ENCODE data around the gene XRCC1.
A peak's percentile ranks its signal among the peaks of the same experiment; 100 is the strongest.

Gene XRCC1

GRCh38 chr19:43594081-43594697 is 18.9 kb upstream of the XRCC1 start:
- Histone ChIP-seq H3K4me3 (replicated peaks; ENCODE audit: insufficient read depth, low read length) (peak overlapping the region; percentile 77), H3K27me3 (ENCODE audit: insufficient read depth, poor library complexity, severe bottlenecking) (no peaks in the 10 kb centered on the region), H3K27ac (replicated peaks) (no peak overlapping the region)
- DNase-seq (ENCODE audit: low read depth in 1 of 2, low spot score in 1 of 2) = no peak
- TF ChIP-seq GABPA (IDR thresholded peaks at IDR 0.05; ENCODE audit: low read depth) = no peak
- TF ChIP-seq, protein P1, sequence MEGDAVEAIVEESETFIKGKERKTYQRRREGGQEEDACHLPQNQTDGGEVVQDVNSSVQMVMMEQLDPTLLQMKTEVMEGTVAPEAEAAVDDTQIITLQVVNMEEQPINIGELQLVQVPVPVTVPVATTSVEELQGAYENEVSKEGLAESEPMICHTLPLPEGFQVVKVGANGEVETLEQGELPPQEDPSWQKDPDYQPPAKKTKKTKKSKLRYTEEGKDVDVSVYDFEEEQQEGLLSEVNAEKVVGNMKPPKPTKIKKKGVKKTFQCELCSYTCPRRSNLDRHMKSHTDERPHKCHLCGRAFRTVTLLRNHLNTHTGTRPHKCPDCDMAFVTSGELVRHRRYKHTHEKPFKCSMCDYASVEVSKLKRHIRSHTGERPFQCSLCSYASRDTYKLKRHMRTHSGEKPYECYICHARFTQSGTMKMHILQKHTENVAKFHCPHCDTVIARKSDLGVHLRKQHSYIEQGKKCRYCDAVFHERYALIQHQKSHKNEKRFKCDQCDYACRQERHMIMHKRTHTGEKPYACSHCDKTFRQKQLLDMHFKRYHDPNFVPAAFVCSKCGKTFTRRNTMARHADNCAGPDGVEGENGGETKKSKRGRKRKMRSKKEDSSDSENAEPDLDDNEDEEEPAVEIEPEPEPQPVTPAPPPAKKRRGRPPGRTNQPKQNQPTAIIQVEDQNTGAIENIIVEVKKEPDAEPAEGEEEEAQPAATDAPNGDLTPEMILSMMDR (IDR thresholded peaks at IDR 0.05; ENCODE audit: insufficient read depth, low read length) = no peak
- TF ChIP-seq SPI1 (IDR thresholded peaks at IDR 0.05; ENCODE audit: borderline replicate concordance, low read depth) = no peak
- TF ChIP-seq REST (IDR thresholded peaks at IDR 0.05; ENCODE audit: insufficient replicate concordance, low read depth) = no peak
- TF ChIP-seq POLR2AphosphoS5 (IDR thresholded peaks at IDR 0.05; ENCODE audit: low read depth) = no peak

GRCh38 chr19:43592800-43593350 is 17.5 kb upstream of the XRCC1 start:
- H3K27ac ChIP-seq (replicated peaks) = no peak overlapping the region
- TF ChIP-seq POLR2AphosphoS5 (IDR thresholded peaks at IDR 0.05; ENCODE audit: low read depth) (no peak), REST (IDR thresholded peaks at IDR 0.05; ENCODE audit: insufficient replicate concordance, low read depth) (no peak), SPI1 (IDR thresholded peaks at IDR 0.05; ENCODE audit: borderline replicate concordance, low read depth) (no peak), GABPA (IDR thresholded peaks at IDR 0.05; ENCODE audit: low read depth) (no peak)
- TF ChIP-seq, protein P1 (IDR thresholded peaks at IDR 0.05; ENCODE audit: insufficient read depth, low read length) = no peak
- DNase-seq (ENCODE audit: low read depth in 1 of 2, low spot score in 1 of 2) = no peak
- H3K27me3 ChIP-seq (ENCODE audit: insufficient read depth, poor library complexity, severe bottlenecking) = no peaks in the 10 kb centered on the region
- no peak overlapping the region for H3K4me3 ChIP-seq (replicated peaks; ENCODE audit: insufficient read depth, low read length)

DNA sequence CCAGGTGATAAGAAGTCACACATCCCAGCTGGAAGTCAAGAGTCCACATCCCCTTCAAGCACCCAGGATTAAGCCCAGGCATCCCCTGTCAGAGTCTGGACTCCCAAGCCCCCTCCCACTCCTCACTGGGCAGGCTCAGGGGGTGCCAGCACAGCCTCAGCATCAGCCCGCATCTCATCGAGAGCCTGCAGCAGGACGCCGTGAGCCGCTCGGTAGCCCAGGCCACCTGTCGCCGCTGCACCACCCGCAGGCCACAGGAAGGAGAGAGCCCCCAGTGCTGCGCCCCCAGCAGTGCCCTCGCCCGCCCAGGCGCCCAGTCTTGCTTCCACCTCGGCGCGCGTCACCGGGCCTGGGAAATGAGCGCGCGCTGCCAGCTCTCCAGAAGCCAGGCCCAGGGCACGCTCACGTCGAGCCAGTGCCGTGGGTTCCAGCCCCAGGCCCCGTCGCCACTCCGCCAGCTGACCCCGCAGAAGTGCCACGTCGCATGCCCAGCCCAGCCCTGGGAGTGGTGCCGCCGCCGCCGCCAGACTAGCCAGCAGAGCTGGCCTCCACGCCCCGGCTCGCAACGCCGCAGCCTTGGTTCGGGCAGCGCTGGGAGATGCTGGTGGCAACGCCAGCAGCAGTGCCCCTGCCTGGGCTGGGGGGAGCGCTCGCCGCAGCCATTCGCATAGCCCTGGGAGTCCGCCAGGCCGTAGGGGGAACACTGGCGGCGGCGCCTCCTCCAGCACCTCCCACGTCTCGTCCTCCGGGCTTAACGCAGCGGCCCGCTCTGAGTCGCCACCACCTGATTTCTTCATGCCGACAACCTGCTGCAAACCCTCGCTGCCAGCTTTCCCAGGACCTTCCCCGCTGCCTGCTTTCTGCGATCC is 16.8 kb upstream of the XRCC1 start:
- TF ChIP-seq SPI1 (IDR thresholded peaks at IDR 0.05; ENCODE audit: borderline replicate concordance, low read depth) (no peak), GABPA (IDR thresholded peaks at IDR 0.05; ENCODE audit: low read depth) (no peak), REST (IDR thresholded peaks at IDR 0.05; ENCODE audit: insufficient replicate concordance, low read depth) (no peak), POLR2AphosphoS5 (IDR thresholded peaks at IDR 0.05; ENCODE audit: low read depth) (no peak)
- TF ChIP-seq, protein P1 (IDR thresholded peaks at IDR 0.05; ENCODE audit: insufficient read depth, low read length) = no peak
- H3K27me3 ChIP-seq (ENCODE audit: insufficient read depth, poor library complexity, severe bottlenecking) = no peaks in the 10 kb centered on the region
- H3K4me3 ChIP-seq (replicated peaks; ENCODE audit: insufficient read depth, low read length) = no peak overlapping the region
- DNase-seq (ENCODE audit: low read depth in 1 of 2, low spot score in 1 of 2) = no peak
- H3K27ac ChIP-seq (replicated peaks) = no peak overlapping the region

Data from HL-60 (cell line).